Activated CD8-positive, alpha-beta memory T cell treated with anti-CD3 and anti-CD28 coated beads, Interleukin-2, amount 50 U/mL, for 24 hours (primary cell): ENCODE measurements around the gene BANK1.
"Not testable (repeated sequence)": the region's sequence is repeated elsewhere in the genome, so short reads cannot be mapped to it uniquely, and the experiment has no call there.

ENCODE experiments used
- DNase-seq: peaks from one replicate; pipeline ENCODE4 v3.0.0-alpha.2; 2020; ENCODE audit errors: extremely low read depth

BANK1 gene

DNA sequence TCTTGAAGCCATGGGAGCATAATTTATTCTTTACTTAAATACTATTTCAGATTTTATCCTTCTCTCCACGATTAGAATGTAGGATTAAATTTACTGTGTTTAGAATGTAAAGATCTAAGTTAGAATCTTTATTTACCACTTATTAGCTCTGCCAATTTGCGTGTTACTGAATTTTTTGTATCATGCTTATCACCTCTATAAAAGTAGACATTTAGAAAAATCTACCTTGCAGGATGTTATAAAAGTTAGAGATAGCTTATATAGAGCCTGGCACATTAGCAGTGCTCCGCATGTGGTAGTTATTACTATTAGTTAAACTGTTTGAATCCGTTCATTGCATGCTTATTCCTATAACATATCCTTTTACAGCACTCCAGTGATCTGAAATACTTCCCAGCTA is 97.9 kb downstream of the BANK1 start:
- no peak for DNase-seq

DNA sequence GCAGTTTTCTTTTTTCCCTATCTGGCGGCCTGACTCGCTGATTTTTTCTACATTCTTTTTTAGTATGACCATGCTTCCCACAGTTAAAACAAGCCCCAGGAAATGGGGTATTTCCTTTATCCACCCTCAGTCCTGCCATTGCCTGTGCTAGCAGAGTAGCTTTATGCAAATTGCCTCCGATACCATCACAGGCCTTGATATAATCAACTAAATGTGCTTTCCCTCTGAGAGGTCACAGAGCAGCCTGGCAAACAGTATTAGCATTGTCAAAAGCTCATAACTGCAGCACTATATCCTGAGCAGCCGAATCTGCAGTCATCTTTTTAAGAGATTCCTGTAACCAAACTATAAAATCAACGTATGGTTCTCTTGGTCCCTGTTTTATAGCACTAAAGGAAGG is 115.0 kb downstream of the BANK1 start:
- not testable (repeated sequence) for DNase-seq

DNA sequence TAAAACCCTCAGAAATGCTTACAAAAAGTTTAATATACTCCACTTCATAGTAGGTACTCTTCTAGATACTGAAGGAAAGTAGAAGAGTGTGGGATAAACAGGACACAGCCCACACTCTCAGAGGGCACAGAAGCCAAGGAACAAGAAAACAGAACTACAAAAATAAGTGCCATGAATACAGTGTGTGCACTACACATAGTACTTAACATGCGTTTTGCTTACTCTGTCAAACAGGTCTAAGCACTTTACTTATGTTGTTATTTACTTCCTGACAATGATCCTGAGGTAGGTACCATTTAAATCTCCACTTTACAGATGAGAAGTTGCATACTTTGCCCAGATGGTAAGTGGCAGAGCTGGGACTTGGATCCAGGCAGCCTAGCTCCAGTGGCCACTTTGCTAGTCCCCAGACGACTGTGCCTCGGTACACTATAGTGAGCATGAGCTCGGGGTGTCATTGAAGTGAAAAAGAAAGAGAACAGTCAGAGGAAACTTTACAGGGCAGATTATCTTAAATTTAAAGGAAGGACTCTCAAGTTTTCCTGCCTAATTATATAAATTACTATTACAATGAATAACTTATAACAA is 120.3 kb downstream of the BANK1 start:
- no peak for DNase-seq

DNA sequence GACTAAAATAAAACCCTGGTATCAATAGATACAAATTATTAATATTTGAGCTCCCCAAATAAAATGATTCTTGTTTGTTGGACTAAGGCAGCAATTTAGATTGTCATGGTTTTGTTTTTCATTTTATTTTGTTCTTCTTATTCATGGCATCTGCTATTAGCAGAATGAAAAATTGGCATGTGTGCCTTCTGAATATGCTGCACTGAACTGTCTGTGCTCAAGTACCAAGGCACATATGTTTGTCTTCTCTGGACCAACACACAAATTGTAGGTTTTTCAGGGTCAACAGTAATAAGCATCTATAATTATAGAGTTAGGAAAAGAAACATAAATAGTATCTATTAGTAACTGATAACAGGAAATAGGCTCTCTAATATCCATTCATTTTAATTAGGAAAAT is 121.1 kb downstream of the BANK1 start:
- no peak for DNase-seq

DNA sequence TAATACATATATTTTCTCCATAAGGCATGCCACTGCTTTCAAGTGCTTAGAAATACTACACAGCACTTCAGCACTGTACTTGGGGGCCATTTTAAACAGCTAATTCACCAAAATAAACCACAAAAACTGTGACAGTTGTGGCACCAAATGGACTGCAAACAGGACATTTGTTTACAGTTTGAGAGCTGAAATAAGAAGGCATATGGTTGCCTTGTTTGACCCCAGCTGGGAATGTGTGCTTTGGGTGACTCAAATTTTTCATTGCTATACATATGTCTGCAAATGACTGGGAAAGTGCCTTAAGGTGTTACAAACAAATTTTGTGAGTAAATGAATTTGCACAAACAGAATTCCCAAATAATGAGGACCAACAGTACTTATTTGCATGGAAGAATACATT is 124.2 kb downstream of the BANK1 start:
- DNase-seq, result no peak

DNA sequence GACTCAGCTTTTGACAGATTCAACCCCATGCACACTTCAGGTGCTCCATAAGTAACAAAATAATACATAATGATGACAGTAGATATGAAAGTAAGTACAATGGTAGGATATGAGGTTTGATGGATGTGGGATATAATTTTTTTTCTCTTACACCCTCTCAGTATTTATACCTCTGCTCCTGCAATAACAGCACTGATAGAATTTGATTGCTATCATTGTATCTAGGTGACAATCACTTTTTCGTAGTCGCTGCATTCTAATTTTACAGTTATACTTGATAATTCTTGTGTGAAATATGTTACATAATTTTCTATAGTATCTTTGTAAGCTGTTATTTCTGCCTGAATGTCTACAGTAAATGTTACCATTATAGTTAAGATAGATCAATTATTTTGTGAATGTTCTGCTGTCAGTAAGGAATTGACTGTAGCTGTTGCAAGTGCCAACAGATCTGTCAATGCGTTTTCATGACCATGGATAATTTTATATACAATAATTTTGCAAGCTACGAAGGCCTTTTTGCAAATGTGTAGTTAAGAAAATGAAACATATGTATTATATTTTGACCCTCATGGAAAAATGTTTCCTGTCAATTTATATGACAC is 128.9 kb downstream of the BANK1 start:
- no peak for DNase-seq

DNA sequence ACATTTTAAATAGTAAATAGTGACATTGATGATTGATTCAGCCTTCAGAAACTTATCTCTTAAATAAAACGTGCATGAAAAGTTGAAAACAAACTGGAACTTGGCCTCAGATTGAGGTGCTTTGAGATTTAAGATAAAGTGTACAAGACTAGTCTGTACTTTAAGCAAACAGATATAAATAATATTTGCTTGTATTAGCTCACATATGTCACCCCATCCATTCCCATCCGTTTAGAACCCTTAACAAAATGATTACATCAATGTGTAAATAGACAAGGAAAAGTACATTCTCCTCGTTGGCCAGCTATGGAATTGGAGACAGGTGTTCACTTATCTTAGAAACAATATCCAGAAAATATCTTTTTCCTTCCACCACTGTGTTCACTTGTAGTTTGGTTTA is 130.8 kb downstream of the BANK1 start:
- no peak for DNase-seq

DNA sequence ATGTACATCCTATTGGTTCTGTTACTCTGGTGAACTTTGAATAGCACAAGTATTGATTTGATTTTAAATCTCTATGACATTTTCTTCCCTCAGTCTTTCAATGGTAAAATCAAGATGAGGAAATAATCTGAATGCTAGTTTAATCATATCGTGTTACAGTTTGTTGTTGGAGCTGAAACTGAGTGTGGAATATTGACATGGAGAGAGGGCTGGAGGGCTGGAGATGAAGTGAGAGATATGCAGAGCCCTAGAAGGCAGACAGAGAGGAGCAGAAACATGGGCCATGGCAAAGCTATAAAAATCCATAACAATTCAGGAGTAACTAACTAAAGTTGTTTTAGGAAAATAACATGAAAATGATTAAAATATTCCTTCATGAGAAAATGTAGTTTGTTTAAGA is 141.1 kb downstream of the BANK1 start:
- no peak for DNase-seq

DNA sequence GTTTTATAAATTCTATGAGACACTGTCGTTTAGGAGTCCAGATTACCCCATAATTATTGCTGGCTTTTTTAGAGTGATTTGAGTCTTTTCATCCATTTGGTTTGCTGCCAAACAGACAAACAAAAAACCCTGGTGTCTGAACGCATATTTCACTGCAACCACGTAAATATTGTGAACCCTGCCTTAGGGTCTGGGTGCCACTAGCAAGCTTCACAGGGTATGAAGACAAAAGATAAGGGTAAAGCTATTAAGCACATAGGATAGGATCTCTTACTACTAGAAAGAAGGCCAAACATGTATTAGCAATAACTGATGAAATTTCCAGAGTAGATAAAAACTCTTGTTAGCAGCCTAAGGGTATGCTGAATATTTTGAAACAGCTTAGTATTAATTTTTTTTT is 143.3 kb downstream of the BANK1 start:
- DNase-seq, result no peak

DNA sequence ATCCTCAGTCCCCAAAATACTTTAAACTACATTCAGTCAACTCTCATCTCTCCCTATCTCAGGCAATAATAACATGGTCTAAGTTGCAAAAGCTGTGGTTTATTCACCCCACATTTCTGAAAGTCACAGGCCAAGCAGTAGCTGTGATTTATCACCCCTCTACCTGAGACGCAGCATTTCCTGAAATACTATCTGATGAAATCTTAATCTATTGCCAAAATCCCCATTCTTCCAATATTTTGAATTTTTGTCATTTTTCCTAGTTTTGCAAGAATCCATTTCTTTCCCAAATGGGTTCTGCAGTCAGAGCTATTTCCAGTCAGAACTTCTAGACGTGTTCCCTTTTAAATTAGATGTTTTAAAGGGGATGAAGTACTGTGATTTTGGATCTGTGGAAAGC is 148.3 kb downstream of the BANK1 start:
- no peak for DNase-seq

DNA sequence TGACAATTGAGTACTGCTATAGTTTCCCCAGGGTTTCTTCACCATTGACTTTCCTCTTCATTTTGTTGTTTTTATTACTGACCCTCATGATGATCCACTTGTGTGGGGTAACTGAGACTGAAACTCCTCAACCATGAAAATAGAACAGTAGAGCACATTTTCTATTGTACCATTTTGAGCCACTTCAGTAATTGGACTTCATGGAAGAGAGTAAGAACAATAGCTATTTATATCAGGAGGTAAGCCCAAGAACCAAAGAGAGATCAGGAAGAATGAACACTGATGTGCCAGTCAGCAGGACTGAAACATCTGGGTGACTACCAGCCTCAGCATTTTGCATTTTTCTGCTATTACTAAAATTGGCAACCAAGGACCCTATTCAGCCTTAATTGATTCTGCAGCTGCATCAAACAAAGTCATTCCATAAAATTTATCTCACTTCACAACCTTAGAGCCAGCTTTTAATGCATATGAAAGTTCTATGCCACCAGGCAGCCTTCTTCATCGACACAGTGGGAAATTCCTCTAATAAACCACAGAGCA is 151.4 kb downstream of the BANK1 start:
- DNase-seq, result no peak

DNA sequence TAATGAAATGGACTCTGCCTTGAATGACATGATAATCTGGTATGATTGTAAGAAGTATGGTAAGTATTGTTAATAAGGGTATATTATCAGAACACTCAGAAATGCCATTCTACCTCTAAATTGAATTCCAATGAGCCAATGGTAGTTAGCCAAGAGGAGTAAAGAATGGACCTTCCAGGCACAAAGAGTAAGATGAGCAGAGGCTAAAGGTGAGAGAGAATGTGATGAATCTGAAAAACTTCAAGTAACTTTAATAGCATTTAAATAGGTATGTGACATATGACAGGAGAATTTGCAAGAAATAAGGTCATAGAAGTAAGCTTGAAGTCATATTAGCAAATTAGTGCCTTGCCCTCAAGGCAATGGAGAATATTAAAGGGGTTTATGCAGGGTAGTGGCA is 152.4 kb downstream of the BANK1 start:
- no peak for DNase-seq

DNA sequence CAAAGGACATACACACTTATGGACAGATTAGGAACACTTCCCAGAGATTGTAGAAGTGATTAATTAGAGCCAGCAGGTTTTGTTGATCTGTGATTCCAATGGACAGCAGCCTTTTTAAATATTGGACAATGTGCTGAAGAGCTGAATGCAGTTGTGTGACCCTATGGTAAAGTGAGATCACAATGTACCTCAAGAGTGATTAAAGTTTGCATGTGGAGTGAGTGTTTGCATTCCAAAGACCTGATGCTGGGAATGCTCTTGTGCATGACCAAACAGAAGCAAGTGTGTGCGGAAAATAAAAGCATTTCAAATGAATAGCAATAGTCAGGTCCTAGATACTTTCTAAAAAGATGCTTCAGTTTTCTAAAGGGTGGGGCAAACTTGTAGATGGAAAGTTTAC is 154.1 kb downstream of the BANK1 start:
- DNase-seq, result no peak

DNA sequence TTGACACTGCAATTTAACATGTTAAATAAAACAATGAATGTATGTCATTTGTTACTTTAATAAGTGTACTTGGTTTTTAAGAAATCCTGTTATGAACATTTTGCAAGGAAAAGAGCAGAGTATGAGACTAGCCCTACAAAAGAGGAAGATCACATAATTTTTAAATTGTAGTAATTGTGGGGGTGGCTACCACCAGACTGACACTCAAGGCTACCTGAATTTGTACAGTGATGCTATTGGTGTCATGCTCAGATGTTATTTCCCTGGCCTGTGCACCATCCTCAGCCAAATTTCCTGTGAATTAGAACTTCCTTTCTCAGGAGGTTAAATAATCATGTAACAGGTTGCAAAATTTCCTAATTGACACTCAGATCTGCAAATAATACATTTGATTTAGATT is 157.5 kb downstream of the BANK1 start:
- DNase-seq, result no peak

DNA sequence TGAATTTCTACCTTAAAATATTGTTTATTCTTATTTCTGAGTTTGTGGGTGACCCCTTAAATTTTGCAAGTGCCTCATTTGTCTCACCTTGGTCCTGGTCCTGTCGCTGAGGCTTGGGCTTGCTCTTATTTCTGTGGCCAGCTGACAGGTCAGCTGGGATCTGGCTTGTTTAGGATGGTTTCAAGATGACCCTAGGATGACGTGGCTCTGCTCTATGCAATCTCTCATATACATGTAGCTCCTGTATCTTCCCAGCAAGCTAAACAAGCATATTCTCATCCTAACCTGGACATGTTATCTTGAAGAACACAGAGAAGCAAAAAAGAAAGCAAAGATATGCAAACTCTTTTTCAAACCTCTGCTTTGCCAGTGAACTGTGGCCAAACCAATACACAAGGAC is 158.4 kb downstream of the BANK1 start:
- no peak for DNase-seq

DNA sequence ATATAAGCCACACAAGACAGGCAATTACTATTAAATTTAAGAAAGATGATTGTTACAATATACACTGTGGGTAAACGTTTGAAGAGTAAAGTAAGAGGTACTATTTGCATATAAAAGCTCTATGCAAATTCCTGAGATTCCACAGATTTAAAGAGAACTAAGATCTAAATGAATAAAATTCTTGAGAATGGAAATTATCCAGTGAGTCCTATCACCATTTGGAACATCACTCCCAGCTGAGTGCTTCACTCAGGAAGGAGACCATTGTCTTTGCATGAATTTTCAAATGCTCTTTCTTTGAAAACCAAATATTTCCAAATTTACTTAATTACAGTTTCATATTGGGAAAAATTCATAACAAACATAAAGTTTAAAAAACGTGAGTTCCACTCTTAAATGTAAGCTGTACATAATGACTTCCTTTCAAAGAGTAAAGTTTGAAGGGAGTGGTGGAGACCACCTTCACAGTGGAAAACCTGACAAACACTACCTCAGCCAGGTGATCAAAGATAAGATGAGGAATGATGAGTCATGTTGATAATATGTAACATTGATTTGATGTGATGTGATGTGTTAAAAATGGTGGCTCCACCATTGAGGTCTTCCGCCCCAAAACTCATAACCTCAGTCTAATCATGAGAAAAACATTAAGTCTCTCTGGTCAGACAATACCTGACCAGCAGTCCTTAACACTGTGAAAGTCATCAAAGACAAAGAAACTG is 159.9 kb downstream of the BANK1 start:
- DNase-seq, result no peak

DNA sequence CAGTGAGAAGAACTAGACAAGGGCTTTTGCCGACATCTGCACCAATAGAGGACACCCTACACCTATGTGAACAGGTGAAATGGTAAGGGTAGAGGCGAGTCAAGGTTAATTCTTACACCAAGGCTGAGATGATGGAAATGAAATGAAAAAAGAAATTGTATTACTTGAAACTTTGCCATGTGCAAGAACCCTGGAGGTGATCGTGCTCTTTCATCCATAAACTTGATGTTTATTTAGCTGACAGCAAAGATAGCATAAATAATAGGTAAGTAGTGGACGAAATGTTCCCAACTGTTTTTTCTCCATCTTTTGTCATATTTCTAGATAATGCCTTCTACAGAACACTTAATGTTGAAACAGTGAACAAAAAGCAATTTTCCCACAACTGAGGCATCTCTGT is 162.5 kb downstream of the BANK1 start:
- no peak for DNase-seq

DNA sequence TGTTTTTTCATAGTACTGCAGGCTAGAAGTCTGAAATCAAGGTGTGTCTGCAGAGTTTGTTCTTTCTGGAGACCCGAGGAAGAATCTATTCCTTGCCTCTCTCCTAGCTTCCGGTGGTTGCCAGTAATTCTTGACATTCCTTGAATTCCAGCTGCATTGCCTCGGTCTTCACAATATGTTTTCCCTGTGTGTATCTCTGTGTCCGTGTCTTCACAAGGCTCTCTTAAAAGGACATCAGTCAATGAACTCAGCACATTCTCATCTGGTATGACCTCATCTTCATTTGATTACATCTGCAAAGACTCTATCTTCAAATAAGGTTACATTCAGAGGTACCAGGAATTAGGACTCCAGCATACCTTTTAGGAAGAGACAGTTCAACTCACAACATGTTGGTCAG is 163.4 kb downstream of the BANK1 start:
- DNase-seq, result no peak

DNA sequence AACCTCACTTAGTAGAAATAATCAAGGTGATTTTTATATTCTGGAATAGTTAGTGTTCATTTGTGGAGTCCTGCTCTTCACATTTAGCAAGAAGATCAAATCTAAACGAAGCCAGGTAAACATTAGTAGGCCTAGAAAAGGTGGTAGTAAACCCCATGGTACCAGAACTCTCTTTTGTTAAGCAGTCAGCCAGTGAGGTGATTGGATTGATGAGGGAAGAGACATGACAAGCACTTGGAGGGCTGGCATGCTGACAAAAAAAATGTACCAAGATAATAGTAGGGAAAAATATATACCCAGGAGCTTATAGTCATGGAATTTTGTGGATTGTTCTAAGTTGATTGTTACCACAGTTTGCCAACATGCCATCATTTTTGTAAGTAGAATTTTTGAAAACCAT is 163.8 kb downstream of the BANK1 start:
- DNase-seq, result no peak

DNA sequence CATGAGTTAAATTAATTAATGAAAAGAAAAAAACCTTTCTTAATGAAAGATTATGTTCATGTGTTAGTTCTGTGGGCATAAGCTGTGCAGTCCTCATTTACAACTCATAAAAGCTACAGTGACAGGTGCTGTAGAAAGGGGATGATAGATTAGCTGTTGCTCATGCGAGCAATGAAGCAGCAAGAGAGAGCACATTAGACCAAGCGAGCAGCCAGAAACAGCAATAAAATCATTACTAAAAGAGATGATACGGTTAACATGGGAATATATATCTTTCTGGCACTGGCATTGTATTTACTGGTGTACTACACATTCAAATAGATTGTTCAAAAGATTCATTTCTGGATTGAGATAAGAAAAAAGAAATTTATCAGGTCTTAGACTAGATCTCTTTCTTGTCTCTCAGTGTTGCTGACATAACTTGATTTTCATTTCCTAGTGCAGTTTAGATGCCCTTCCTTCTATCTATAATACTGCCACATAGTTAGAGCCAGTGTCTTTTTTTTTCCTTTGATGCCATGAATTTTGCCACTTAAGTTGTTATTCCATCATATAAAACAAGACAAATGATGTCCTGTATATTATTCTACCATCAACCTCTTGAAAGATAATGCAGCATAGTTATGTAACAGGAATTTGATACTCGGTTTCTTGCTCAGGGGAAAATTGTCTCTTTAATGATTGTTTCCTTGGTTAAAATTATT is 164.6 kb downstream of the BANK1 start:
- DNase-seq, result no peak

DNA sequence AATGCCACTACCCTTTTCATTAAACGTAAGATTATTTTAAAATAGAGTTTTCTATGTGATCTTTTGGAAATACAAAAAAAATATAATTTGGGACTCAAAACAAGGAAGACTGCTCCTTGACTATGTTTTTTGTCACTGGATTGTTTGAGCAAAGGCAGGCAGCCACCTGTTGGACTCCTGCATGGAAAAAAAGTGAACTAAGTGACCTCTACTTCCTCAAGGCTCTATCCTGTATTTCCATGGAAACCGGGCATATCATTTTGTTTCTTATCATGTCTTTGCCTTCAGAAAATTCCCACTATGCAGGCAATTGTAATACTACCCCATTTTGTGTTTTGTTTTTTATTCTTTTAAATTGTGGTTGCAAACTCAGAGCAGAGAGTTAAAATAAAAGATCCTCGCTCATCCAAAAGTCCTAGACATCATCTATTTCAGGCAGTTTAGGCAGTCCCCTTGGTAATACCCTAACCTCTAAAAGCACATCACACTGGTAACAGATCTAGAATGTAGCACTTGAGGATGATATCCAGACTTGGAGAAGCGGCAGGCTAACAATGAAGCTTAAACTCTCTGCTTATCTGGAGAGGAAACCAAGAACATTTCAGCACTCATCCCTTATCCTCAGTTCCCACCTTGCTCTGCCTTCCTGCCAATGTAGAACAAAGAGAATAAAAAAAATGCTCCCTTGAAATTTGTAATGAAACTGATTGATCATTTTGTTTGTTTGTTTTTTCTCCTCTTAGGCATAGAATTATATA is 165.7 kb downstream of the BANK1 start:
- DNase-seq, result no peak

DNA sequence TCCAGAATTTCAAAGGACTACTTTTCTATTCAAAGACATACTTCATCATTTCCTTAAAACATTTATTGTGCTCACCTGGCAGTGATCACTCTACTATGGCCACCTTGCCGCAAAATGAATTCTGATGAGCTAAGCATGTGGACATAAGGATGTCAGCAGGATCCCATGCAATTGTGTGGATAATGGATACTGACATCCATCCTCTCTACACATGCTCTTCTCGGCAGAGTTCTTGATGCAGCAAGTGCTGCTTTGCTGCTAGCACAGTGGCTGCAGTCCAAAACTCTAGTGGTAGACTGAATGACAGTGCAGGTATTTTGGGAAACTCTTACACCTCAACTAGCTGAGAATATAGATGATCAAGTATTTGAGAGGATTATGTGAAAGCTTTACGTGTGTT is 168.0 kb downstream of the BANK1 start:
- no peak for DNase-seq
